Measurements from ENCODE around the gene EDRF1. TPM values are rescaled to one million over a fixed set of nuclear protein-coding genes. Genes with fewer than 3 reads are reported as not detected.

EDRF1 gene
- polyA plus RNA-seq, 1 donor (not counting 4 experiments of a cell fraction or from before 2014, with no cell fraction given) = 20.4 TPM

GRCh38 chr10:125812128-125812750, 92.7 kb downstream of the EDRF1 start:
- H3K4me2 ChIP-seq (ENCODE audit: control insufficient read depth, extremely low read depth, insufficient read depth, low read depth, low read length) = no peak overlapping the region
- peaks cover 26 to 29% of the 10 kb centered on the region in 2 experiments for H3K36me3 ChIP-seq (ENCODE audit: control insufficient read depth in 2 of 2, extremely low read depth in 1 of 2, insufficient read depth in 2 of 2, low read length in 2 of 2)
- H4K20me1 ChIP-seq (ENCODE audit: control insufficient read depth, extremely low read depth, insufficient read depth, low read length) = no peaks in the 10 kb centered on the region
- H3K9ac ChIP-seq (ENCODE audit: control insufficient read depth, extremely low read depth, insufficient read depth, low read length) = no peak overlapping the region
- H3K4me1 ChIP-seq (ENCODE audit: control insufficient read depth, extremely low read depth, insufficient read depth, low read length) = no peaks in the 10 kb centered on the region
- no peaks in the 10 kb centered on the region for H3K9me3 ChIP-seq (ENCODE audit: control insufficient read depth, low read depth, low read length)
- H3K27me3 ChIP-seq (ENCODE audit: control insufficient read depth, extremely low read depth, insufficient read depth, low read length) = no peaks in the 10 kb centered on the region
- H2AFZ ChIP-seq (ENCODE audit: control insufficient read depth, low read length) = no peak overlapping the region
- no peak for TF ChIP-seq EZH2 (IDR thresholded peaks at IDR 0.05; ENCODE audit: low read length)
- TF ChIP-seq, protein P1, sequence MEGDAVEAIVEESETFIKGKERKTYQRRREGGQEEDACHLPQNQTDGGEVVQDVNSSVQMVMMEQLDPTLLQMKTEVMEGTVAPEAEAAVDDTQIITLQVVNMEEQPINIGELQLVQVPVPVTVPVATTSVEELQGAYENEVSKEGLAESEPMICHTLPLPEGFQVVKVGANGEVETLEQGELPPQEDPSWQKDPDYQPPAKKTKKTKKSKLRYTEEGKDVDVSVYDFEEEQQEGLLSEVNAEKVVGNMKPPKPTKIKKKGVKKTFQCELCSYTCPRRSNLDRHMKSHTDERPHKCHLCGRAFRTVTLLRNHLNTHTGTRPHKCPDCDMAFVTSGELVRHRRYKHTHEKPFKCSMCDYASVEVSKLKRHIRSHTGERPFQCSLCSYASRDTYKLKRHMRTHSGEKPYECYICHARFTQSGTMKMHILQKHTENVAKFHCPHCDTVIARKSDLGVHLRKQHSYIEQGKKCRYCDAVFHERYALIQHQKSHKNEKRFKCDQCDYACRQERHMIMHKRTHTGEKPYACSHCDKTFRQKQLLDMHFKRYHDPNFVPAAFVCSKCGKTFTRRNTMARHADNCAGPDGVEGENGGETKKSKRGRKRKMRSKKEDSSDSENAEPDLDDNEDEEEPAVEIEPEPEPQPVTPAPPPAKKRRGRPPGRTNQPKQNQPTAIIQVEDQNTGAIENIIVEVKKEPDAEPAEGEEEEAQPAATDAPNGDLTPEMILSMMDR (optimal IDR thresholded peaks at IDR 0.05 in 1 of 3, IDR thresholded peaks at IDR 0.05 in 1 of 3, conservative IDR thresholded peaks at IDR 0.05 in 1 of 3; ENCODE audit: extremely low read depth in 1 of 3, insufficient read depth in 2 of 3, low read length in 3 of 3) = no peak
- no peak for FAIRE-seq
- DNase-seq (ENCODE audit: low read depth, low spot score) = no peak
- H3K4me3 ChIP-seq (ENCODE audit: control insufficient read depth in 2 of 3, extremely low read depth in 1 of 3, insufficient read depth in 2 of 3, low read depth in 1 of 3, low read length in 3 of 3) = no peak overlapping the region
- no peaks in the 10 kb centered on the region for H3K79me2 ChIP-seq (ENCODE audit: control insufficient read depth, insufficient read depth, low read length)
- no peaks in the 10 kb centered on the region for H3K9me1 ChIP-seq (ENCODE audit: control insufficient read depth, extremely low read depth, insufficient read depth, low read length)
- no peak overlapping the region for H3K27ac ChIP-seq (ENCODE audit: control insufficient read depth, insufficient read depth, low read length)
- dilution Hi-C loops (cut with MboI; ENCODE audit: extremely low pct_ligation_motif_present, low sequenced_read_pairs) = no loop called here

Other genes starting within 250 kb of the EDRF1 start
- gene TEX36, start 36.5 kb upstream of the EDRF1 start, polyA plus RNA-seq = not detected in 3 replicates
- not detected in 3 replicates for gene MMP21, start 56.1 kb downstream of the EDRF1 start, polyA plus RNA-seq
- gene UROS, start 103.5 kb downstream of the EDRF1 start, polyA plus RNA-seq = 40.0 to 46.7 TPM (median 40.1 TPM) in 3 replicates
- gene BCCIP, start 103.8 kb downstream of the EDRF1 start, polyA plus RNA-seq = 41.9 to 102 TPM (median 76.1 TPM) in 3 replicates
- gene DHX32, start 161.6 kb downstream of the EDRF1 start, polyA plus RNA-seq = 37.8 to 48.3 TPM (median 46.7 TPM) in 3 replicates
- gene FANK1, start 176.9 kb downstream of the EDRF1 start, polyA plus RNA-seq = 7.3 to 14.8 TPM (median 13.4 TPM) in 3 replicates

Data from keratinocyte (primary cell).